C4-2B (cell line): ENCODE data around the gene GRID1.

ENCODE experiments used
- H3K27ac ChIP-seq: fragments of 450-650 bp; 2 replicates; pipeline ENCODE4 v1.5.1; 2017
- ZFX ChIP-seq: fragments of 450-650 bp; IDR thresholded peaks from 2 replicates; pipeline ENCODE4 v1.6.1; 2017
- TF ChIP-seq, protein P1 (sequence below): fragments of 450-650 bp; conservative IDR thresholded peaks from 2 replicates; pipeline ENCODE4 v1.5.1; 2017; ENCODE audit warnings: mild to moderate bottlenecking

The GRID1 gene

DNA sequence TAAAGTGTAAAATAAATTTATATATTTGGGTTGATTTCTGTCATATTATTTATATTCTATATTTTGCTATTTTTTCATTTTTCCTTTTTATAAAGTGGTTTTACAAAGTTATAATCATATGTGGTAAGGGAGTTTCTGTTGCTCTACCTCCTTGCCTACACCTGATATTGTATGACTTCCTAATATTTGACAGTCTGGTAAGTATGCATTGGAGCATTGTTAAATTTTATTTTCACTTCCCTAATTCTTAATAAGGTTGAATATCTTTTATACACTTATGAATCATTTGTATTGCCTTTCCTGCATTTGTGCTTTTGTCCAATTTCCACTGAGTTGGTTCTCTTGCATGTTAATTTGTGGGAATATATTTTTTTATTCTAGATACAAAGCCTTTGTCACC is 492.4 kb downstream of the GRID1 start:
- TF ChIP-seq ZFX, result no peak
- TF ChIP-seq, protein P1, sequence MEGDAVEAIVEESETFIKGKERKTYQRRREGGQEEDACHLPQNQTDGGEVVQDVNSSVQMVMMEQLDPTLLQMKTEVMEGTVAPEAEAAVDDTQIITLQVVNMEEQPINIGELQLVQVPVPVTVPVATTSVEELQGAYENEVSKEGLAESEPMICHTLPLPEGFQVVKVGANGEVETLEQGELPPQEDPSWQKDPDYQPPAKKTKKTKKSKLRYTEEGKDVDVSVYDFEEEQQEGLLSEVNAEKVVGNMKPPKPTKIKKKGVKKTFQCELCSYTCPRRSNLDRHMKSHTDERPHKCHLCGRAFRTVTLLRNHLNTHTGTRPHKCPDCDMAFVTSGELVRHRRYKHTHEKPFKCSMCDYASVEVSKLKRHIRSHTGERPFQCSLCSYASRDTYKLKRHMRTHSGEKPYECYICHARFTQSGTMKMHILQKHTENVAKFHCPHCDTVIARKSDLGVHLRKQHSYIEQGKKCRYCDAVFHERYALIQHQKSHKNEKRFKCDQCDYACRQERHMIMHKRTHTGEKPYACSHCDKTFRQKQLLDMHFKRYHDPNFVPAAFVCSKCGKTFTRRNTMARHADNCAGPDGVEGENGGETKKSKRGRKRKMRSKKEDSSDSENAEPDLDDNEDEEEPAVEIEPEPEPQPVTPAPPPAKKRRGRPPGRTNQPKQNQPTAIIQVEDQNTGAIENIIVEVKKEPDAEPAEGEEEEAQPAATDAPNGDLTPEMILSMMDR, result no peak
- no peak overlapping the region for H3K27ac ChIP-seq

DNA sequence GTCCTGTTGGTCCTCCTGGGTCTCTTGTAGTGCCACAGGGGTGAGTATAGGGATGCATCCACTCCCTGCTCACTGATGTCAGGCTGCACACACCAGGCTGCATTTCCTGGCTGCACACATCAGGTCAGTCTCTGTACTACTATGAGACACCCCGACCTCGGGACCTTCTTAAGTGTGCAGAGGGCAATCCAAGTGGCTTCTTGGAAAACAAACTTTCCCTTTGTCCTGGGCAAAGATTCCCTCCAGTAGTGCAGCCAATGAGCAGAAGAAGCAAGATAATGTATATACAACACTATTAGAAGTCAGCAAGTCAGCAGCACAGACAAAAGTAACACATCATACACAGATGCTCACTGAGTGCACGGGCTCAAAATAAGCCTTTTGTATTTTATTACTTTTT is 493.5 kb downstream of the GRID1 start:
- H3K27ac ChIP-seq, result no peak overlapping the region
- TF ChIP-seq ZFX, result no peak

DNA sequence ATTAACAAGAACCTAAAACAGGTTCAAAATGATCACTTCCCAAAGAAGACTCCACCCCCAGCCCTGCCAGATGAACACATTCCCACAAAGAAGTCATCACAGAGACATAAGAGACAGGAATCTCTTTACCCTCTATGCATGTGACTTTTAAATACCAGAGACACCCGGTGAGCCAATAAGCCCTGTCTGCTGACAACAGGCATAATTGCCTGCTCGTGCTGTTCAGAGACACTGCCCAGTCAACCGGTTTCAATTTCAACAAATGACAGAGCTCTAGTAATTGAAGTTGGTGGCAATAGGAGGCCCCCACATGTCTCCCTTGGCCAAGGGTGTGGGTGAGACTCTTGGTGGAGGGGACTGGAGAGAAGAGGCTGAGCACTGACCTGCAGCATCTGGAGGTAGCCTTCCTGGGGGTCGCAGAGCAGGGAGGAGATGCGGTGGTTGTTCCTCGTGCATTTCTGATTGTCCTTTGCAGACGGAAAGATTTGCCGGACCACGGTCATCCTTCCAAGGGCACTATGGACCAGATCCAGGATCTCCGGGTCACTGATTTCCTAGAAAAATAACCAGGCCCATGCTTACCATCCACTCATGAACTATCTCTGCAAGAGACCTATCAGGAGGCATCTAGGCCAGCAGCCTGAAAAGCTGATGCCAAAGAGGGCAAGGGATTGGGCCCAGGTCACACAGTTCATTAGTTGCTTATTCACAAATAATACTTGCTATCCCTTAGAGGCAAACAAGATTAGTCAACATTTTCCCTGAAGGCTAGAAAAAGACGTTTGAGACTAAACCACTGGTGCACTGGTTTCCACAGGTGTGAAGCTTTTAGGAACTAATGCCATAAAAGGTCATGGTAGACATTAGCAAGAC is 497.7 kb downstream of the GRID1 start:
- H3K27ac ChIP-seq, result no peak overlapping the region
- TF ChIP-seq, protein P1, result no peak
- no peak for TF ChIP-seq ZFX

DNA sequence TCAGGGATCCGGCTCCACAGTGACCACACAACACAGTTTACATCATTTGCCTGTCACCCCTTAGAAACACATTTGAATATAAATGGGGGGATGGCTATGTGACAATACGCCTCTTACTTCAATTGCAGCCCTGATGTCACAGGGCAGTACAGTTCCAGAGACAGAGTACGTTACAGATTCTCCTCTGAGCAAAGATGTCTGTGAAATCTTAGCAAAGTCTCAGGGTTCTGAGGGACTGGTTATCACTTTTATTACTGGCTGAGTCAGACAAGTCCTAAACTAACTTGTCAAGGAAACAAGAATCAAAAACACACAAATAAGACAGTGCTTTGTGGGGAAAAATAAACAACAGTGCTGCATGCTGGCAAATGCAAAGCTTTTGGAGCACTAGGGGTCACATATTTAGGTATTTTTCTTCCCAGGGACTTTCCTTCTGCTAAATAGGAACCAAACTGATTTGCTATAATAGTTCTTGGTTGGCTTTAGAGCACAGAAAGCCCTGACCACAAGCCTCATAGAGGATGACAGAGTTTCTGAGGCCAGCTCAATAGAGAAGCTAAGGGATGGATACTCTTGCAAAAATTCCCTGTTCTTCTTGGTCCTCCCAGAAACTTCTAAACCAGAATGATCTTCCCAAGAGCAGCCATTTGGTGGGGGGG is 501.6 kb downstream of the GRID1 start:
- TF ChIP-seq ZFX, result no peak
- TF ChIP-seq, protein P1, result no peak
- no peak overlapping the region for H3K27ac ChIP-seq

DNA sequence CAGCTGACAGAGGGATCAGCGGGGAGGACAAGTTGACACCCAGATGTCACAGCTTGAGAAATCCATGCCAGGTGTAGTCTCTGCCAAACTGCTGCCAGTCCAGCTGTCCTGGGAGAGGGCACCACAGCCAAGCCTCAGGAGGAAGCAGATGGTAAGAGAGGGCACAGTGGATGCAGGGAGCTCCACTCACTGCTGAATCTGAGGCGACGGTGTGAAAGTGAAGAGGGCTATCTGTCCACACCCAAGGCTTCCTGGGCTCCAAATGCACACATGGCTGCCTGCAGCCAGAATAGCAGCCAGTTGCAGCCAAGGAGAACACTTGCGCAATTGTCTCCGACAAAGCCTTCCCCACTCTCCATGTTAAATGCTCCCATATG is 502.4 kb downstream of the GRID1 start:
- H3K27ac ChIP-seq, result no peak overlapping the region
- TF ChIP-seq, protein P1, result no peak
- no peak for TF ChIP-seq ZFX

DNA sequence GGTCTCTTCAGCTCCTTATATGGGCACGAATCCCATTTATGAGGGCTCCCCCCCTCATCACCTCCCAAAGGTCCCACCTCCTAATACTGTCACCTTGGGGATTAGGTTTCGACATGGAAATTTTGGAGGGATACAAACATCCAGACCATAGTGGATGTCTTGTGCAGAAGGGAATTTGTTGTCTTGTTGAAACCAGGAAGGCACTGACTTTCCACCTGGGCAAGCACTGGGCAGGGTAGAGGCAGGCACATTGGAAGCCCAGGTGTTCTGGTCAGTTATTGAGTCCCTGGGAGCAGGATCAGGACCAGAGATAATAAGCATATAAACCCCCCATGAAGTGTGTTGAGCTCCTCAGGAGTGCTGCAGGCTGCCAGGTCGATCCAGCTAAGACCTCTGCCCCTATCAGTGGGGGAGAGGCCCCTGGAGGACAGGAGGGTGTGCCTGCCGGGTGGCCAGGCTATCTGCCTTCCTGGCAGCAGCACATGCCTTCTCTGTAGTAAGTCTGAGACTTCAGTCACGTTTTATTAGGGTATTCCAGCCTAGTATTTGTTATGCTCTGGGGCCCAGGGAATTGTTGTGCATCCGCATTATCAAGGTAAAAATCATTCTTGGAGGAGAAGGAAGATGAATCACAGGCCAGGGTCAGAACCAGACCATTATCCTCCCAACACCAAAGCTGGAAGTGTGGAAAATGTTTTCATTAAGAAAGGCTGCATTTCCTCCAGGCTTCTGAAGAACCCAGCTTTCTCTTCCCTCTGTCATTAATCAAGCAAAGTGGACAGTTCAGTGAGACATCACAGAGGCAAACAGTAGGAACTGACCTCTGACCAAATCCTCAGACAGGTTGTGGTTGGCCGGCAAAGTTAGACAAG is 503.1 kb downstream of the GRID1 start:
- TF ChIP-seq, protein P1, result no peak
- TF ChIP-seq ZFX, result no peak
- H3K27ac ChIP-seq, result no peak overlapping the region

- TF ChIP-seq, protein P1, result no peak
- no peak for TF ChIP-seq ZFX
- no peak overlapping the region for H3K27ac ChIP-seq
These were observed 503.8 kb downstream of the GRID1 start for GRCh38 chr10:85862771-85863170.
